ENCODE measurements around the gene MAML2. TPM values are rescaled to one million over a fixed set of nuclear protein-coding genes. Genes with fewer than 3 reads are reported as not detected.

Gene MAML2
- total RNA-seq, 1 experiment from 2014 or later: 2.9 TPM

DNA sequence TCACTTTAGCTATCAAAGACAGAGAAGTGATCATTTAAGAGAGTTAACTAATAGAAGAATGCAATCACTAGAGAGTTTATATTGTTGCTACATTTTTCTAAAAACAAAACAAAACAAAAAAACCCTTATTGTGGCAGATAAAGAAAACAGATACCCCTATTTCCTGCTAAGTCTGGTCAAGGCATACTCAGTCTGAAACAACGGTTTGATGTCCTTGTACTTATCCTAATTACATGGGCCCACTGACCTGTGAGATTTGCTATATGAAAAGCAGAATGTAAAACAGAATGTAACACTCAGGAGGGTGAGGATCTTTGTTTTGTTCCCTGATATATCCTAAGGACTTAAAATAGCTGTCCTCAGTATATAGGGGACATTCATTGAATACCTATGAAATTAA lies 24.6 kb downstream of the MAML2 start:
- Histone ChIP-seq H3K27me3 (ENCODE audit: control insufficient read depth, insufficient read depth, low read length) (no peaks in the 10 kb centered on the region), H3K9me3 (ENCODE audit: control insufficient read depth, insufficient read depth, low read depth, low read length) (no peaks in the 10 kb centered on the region), H3K4me1 (ENCODE audit: control insufficient read depth, insufficient read depth, low read length) (0 out of 2 replicates have a peak, but pooled peaks cover 3% of the 10 kb centered on the region), H3K36me3 (ENCODE audit: control insufficient read depth, insufficient read depth, low read length) (no peaks in the 10 kb centered on the region), H3K27ac (ENCODE audit: low read length) (no peak overlapping the region), H3K4me3 (ENCODE audit: low read depth in 2 of 2, low read length in 2 of 2) (no peak overlapping the region)
- in situ Hi-C loops (cut with HindIII; ENCODE audit: low pct_unique_long_range_greater_than_20kb, low sequenced_read_pairs) (no loop called here), intact Hi-C loops (cut with micrococcal nuclease; ENCODE audit: unreplicated experiment) (no loop called here)
- ATAC-seq (no peak), DNase-seq (ENCODE audit: low read depth, low spot score) (no peak)
- ChIA-PET CTCF (no interaction called here), POLR2A (no interaction called here)
- TF ChIP-seq, protein P1, sequence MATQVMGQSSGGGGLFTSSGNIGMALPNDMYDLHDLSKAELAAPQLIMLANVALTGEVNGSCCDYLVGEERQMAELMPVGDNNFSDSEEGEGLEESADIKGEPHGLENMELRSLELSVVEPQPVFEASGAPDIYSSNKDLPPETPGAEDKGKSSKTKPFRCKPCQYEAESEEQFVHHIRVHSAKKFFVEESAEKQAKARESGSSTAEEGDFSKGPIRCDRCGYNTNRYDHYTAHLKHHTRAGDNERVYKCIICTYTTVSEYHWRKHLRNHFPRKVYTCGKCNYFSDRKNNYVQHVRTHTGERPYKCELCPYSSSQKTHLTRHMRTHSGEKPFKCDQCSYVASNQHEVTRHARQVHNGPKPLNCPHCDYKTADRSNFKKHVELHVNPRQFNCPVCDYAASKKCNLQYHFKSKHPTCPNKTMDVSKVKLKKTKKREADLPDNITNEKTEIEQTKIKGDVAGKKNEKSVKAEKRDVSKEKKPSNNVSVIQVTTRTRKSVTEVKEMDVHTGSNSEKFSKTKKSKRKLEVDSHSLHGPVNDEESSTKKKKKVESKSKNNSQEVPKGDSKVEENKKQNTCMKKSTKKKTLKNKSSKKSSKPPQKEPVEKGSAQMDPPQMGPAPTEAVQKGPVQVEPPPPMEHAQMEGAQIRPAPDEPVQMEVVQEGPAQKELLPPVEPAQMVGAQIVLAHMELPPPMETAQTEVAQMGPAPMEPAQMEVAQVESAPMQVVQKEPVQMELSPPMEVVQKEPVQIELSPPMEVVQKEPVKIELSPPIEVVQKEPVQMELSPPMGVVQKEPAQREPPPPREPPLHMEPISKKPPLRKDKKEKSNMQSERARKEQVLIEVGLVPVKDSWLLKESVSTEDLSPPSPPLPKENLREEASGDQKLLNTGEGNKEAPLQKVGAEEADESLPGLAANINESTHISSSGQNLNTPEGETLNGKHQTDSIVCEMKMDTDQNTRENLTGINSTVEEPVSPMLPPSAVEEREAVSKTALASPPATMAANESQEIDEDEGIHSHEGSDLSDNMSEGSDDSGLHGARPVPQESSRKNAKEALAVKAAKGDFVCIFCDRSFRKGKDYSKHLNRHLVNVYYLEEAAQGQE (IDR thresholded peaks at IDR 0.05; ENCODE audit: insufficient read depth in 1 of 2, low read depth in 2 of 2, low read length in 1 of 2): no peak
- TF ChIP-seq, protein P2, sequence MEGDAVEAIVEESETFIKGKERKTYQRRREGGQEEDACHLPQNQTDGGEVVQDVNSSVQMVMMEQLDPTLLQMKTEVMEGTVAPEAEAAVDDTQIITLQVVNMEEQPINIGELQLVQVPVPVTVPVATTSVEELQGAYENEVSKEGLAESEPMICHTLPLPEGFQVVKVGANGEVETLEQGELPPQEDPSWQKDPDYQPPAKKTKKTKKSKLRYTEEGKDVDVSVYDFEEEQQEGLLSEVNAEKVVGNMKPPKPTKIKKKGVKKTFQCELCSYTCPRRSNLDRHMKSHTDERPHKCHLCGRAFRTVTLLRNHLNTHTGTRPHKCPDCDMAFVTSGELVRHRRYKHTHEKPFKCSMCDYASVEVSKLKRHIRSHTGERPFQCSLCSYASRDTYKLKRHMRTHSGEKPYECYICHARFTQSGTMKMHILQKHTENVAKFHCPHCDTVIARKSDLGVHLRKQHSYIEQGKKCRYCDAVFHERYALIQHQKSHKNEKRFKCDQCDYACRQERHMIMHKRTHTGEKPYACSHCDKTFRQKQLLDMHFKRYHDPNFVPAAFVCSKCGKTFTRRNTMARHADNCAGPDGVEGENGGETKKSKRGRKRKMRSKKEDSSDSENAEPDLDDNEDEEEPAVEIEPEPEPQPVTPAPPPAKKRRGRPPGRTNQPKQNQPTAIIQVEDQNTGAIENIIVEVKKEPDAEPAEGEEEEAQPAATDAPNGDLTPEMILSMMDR (IDR thresholded peaks at IDR 0.05): no peak
- no peak for TF ChIP-seq POLR2AphosphoS5 (IDR thresholded peaks at IDR 0.05; ENCODE audit: low read depth, low read length)
- TF ChIP-seq TCF7L2 (IDR thresholded peaks at IDR 0.05; ENCODE audit: low read depth, low read length): no peak
- TF ChIP-seq SIN3A (IDR thresholded peaks at IDR 0.05; ENCODE audit: borderline replicate concordance, insufficient read depth, low read depth, low read length): no peak
- BruUV-seq (replicated peaks): no TSS peak

DNA sequence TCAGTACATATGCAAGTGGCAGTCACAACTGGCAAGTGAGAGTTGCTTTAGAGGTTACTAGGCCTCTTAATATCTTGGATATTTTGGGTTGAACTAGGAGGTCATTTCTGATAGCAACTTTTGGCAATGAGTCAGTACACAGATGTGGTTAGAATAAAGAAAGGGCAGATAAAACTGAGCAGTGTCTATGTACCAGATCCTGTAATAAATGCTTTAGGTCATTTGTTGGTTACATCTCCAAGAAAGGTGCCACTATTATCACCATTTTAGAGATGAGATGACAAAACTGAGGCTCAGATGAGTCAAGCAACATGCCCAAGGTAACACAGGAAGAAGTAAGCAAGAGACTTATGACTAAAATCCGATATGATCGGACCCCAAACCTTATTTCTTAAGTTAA lies 25.0 kb downstream of the MAML2 start:
- POLR2A ChIA-PET: no interaction called here
- Histone ChIP-seq H3K4me1 (ENCODE audit: control insufficient read depth, insufficient read depth, low read length) (0 out of 2 replicates have a peak, but pooled peaks cover 3% of the 10 kb centered on the region), H3K36me3 (ENCODE audit: control insufficient read depth, insufficient read depth, low read length) (no peaks in the 10 kb centered on the region), H3K27me3 (ENCODE audit: control insufficient read depth, insufficient read depth, low read length) (no peaks in the 10 kb centered on the region), H3K27ac (ENCODE audit: low read length) (no peak overlapping the region), H3K9me3 (ENCODE audit: control insufficient read depth, insufficient read depth, low read depth, low read length) (no peaks in the 10 kb centered on the region), H3K4me3 (ENCODE audit: low read depth in 2 of 2, low read length in 2 of 2) (no peak overlapping the region)
- no TSS peak for BruUV-seq (replicated peaks)
- ATAC-seq (no peak), DNase-seq (ENCODE audit: low read depth, low spot score) (no peak)
- CTCF ChIA-PET: no interaction called here
- in situ Hi-C loops (cut with HindIII; ENCODE audit: low pct_unique_long_range_greater_than_20kb, low sequenced_read_pairs): no loop called here
- intact Hi-C loops (cut with micrococcal nuclease; ENCODE audit: unreplicated experiment): no loop called here
- no peak for TF ChIP-seq TCF7L2 (IDR thresholded peaks at IDR 0.05; ENCODE audit: low read depth, low read length)
- TF ChIP-seq, protein P2 (IDR thresholded peaks at IDR 0.05): no peak
- TF ChIP-seq, protein P1 (IDR thresholded peaks at IDR 0.05; ENCODE audit: insufficient read depth in 1 of 2, low read depth in 2 of 2, low read length in 1 of 2): no peak
- no peak for TF ChIP-seq SIN3A (IDR thresholded peaks at IDR 0.05; ENCODE audit: borderline replicate concordance, insufficient read depth, low read depth, low read length)
- TF ChIP-seq POLR2AphosphoS5 (IDR thresholded peaks at IDR 0.05; ENCODE audit: low read depth, low read length): no peak

Data from Panc1 (cell line).